Anterior cingulate cortex (tissue), 58 donors: Measurements from ENCODE around the gene MARF1.
"Not testable (repeated sequence)": the region's sequence is repeated elsewhere in the genome, so short reads cannot be mapped to it uniquely, and the experiment has no call there.

Source experiments
- DNase-seq, 58 donors: peaks; one replicate each; lab custom pipeline; 2025; lab: John Stamatoyannopoulos, UW

Gene MARF1

GRCh38 chr16:15655561-15655960 is 12.6 kb upstream of the MARF1 start:
- DNase-seq: not testable (repeated sequence)

- no peak for DNase-seq
Observed at GRCh38 chr16:15654591-15654990, 11.6 kb upstream of the MARF1 start.

GRCh38 chr16:15653227-15653626 is 10.3 kb upstream of the MARF1 start:
- DNase-seq: peak in 4 of 58 donors; percentile 5 to 51 (median 12)

- DNase-seq: no peak
Observed at GRCh38 chr16:15652293-15653001, 9.5 kb upstream of the MARF1 start.

DNA sequence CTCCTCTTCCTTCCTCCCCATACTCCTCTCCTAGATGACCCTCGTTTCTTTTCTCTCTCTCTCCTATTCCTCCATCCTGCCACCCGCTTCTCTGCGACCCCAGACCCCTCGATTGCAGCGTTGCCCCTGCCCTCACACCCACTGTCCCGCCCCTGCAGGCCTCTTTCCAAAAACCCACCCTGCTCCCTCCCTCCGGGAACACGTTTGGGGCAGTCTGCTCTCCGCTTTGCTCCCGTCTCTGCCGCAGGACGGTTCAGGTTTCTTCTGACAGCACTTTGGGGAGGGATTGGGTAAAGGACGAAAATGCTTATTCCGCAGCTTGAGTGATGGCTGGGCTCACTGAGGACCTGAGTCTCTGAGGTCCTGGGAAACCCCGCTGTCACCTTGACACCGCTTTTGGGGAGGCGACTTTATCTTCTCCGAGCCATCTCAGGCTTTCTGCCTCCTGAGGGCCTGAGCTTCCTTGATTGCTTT is 7.8 kb upstream of the MARF1 start:
- DNase-seq: peak in 3 of 58 donors; percentile 6 to 21 (median 11)

DNA sequence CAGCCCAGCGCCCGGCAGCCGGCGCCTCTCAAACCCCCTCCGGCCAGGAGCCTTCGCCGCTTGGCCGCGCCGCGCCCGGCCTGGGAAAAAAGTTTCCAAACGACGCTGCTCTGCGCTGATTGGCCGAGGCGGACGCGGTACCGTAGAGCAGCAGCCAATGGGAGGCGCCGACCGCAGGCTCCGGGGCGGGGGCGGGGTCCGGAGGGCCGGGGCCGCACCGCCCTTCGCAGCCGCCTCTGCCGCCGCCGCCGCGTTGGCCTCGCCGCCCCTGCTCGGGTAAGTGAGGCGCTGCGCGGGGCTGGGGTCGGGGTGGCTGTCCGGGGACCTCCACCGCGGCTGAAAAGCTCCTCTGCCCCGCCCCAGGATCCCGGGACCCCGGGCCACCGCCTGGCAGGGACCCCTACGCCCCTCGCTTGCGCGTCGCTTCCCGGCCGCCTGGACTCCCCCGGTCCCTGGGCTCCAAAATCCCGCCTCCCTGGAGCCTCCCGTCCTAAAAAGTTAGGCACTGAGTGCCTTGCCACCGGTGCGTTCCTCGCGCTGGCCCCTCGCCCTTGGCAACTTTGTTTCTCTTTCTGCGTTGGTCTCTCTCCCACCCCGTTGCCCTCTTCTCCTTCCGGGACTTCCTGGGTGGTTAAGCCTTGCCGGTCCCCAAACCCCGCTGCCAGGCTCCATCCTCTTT is 7.2 kb upstream of the MARF1 start, which contains the start of gene NDE1:
Gene NDE1 (plus strand): TSS at position 227 of the 679 bp plus-strand sequence. CDS start 14,534 bp downstream, outside the sequence.
- peak; percentile 18 to 94 (median 81) for DNase-seq

GRCh38 chr16:15649727-15650018 is 6.7 kb upstream of the MARF1 start:
- DNase-seq: no peak

DNA sequence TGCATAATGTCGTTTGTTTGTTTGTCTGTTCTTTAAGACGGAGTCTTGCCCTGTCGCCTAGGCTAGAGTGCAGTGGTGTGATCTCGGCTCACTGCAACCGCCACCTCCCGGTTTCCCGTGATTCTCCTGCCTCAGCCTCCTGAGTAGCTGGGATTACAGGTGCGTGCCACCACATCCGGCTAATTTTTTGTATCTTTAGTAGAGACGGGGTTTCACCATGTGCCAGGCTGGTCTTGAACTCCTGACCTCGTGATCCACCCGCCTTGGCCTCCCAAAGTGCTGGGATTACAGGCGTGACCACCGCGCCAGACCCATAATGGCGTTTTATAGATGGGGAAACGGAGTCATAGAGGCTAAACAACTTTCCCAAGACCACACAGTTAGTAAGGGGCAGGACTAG is 6.4 kb upstream of the MARF1 start:
- DNase-seq: not testable (repeated sequence)

- DNase-seq: no peak
Observed at GRCh38 chr16:15648135-15648730, 5.3 kb upstream of the MARF1 start.

DNA sequence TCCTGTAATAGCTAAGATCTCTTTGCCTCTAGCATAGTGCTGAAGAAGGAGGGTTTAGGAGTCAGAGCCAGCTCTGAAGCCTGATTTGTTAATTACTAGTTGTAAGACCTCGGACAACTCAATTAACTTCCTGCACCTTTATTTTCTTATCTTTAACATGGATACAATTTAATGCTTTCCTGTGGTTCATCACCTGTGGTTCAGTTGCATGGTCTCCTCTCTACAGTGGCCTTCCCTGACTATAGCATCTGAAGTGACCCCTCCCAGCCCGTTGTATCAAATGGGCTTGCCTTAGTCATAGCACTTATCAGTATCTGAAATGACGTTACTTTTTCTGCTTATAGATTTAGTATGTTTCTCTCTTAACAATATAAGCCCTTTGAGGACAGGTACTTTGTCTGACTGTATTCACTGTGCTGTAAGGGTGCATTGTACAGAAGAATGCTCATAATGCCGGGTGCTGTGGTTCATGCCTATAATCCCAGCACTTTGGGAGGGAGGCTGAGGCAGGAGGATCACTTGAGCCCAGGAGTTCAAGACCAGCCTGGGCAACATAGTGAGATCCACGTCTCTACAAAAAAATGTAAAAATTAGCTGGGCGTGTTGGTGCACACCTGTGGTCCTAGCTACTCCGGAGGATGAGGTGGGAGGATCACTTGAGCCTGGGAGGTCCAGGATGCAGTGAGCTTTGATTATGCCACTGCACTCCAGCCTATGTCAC is 4.5 kb upstream of the MARF1 start:
- DNase-seq: no peak

DNA sequence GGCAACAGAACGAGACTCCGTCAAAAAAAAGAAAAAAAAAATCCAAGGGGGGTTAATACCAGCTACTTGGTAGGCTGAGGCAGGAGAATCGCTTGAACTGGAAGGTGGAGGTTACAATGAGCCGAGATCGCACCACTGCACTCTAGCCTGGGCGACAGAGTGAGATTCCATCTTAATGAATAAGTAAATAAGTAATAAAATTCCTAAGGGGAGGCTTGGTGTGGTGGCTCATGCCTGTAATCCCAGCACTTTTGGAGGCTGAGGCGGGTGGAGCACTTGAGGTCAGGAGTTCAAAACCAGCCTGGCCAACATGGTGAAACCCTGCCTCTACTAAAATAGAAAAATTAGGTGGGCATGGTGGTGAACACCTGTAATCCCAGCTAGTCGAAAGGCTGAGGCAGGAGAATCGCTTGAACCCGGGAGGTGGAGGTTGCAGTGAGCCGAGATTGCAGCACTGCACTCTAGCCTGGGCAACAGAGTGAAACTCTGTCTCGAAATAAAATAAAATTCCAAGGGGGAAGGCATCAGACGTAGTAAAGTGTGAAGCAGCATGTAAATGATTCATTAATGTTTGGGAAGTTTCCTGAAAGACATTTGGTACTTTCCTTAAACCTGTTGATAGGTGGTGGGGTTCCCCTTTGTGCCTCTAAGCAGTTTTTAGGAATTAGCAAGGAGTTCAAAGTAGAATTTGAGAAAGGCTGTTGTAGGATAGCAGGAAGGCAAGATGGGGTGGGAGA is 3.8 kb upstream of the MARF1 start:
- not testable (repeated sequence) for DNase-seq

DNA sequence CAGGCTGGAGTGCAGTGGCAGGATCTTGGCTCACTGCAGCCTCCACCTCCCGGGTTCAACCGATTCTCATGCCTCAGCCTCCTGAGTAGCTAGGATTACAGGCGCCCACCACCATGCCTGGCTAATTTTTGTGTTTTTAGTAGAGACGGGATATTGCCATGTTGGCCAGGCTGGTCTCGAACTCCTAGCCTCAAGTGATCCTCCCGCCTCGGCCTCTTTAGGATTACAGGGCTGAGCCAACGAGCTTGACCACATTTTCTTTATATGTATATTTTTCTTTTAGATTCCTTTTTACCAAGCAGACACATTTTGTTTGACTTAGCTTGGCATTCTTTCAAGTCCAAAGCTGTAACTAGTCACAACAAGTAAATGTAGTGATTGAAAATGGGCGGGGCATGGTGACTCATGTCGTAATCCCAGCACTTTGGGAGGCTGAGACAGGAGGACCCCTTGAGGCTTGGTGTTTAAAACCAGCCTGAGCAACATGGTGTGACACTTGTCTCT is 2.1 kb upstream of the MARF1 start:
- not testable (repeated sequence) for DNase-seq

DNA sequence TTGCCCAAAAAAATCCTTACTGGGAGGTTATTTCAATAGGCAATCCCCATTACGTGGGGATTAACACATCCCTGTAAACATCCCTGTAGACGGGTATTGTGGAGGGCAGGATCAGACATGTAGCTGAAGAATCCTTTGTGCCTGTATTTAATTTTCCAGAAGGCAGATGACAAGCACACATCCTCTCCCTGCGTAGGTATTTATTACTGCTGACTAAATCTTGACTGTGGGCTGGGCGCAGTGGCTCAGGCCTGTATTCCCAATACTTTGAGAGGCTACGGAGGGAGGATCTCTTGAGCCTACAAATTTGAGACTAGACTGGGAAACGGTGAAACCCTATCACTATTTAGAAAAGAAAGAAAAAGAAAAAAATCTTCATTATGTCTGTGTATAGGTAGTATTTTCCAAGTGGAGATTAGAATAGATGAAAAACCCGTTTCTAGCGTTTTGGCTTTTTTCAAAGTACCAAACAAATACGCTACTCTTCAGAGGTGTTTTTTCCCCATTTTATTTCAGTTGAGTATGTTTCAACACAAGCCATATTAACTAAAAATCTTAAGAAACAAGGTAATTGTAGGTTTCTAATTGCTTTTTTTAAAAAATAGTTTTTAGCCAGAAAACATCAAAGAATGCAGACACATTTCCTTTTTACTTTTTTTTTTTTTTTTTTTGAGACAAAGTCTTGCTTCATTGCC is 1.5 kb upstream of the MARF1 start:
- DNase-seq: no peak

DNA sequence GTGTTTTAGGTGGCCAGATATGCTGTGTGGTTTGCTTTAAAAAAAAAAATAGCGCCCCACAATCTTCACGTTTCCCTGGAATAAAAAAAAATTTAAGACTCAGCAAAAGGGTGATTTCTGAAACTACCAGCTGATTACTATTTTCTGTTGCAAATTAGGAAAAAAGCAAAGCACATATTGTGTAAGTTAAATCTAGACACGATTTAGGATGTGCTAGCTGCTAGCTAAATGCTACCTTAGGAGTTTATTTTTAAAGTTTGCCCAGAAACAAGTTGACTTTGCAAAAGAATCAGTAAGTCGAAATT is 944 bp upstream of the MARF1 start:
- DNase-seq: no peak

- DNase-seq: peak in 17 of 58 donors; percentile 30 to 72 (median 55)
Observed at GRCh38 chr16:15642557-15643047, 352 bp downstream of the MARF1 start.

DNA sequence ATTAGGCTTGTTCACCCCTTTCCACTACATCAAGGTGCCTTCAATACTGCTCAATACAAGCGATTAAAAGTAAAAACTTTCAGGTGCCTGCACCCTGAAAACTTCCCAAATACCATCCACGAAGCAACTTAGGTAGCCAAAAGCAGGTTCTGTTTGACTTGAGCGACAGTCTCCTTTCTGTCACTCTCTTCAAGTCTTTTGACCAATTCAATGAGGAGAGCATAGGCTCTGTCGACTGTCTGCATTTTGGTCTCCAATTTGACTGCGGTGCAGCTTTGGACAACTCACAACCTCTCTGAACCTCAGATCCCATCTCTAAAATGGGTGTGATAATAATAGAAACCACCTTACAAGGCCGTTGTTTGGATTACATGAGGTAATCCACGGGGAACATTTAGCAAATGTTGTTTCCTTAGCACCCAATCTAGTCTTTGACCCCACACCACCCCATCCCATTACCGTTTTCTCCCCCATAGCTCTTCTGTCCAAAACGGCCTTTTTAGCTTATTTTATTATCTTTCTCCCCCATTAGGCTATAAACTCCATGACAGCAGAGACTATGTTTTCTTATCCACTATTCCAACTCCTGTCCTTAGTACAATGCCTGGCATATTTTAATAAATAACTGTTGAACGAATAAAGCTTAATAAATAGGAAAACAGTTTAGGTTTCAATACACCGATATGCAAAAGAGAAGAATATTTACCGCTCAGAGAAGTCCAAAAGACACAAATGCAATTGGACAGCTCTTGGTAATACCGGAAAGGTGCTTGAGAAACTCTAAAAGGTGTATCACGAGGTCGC is 999 bp downstream of the MARF1 start:
- DNase-seq: no peak

DNA sequence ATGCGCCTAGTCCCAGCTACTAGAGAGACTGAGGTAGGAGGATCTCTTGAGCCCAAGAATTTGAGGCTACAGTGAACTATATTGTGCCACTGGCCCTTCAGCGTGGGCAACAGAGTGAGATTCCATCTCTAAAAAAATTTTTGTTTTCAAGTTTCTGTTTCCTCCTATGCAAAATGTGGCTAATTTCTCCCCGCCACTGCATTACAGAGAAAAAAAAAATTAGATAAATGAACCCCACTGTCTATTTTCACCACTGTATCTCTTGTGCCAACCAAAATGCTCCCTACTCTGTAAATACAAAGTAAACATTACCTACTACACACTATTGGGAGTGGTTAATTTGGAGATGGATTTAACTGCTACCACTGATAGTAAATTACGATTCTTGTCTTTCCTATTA is 2.0 kb downstream of the MARF1 start:
- no peak for DNase-seq

DNA sequence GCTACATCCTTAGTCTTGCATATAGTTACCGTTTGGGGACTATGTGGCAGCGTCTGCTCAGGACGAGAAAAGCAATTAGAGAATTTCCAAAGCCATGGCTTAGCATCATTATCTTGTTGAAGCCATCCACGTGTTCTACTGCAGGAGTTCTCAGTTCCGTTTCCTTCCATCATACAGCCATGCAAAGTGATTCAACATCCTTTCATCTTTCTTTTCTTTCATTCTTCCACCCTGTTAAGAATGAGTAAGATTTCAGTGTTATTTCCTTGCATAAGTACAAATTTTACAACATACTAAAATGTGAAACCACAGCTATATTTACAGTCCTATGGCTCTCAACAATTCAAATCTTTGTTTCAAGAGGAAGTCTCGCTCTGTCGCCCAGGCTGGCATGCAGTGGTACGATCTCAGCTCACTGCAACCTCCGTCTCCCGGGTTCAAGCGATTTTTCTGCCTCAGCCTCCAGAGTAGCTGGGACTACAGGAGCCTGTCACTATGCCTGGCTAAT is 3.8 kb downstream of the MARF1 start:
- no peak for DNase-seq
